ENCODE measurements around the gene MYO19. TPM values are rescaled to one million over a fixed set of nuclear protein-coding genes. Genes with fewer than 3 reads are reported as not detected.

The MYO19 gene
- total and polyA plus RNA-seq, 9 of the 15 experiments (the other 6 are each of a cell fraction or from before 2014, with no cell fraction given), result 21.6 to 176 (median 129) TPM

DNA sequence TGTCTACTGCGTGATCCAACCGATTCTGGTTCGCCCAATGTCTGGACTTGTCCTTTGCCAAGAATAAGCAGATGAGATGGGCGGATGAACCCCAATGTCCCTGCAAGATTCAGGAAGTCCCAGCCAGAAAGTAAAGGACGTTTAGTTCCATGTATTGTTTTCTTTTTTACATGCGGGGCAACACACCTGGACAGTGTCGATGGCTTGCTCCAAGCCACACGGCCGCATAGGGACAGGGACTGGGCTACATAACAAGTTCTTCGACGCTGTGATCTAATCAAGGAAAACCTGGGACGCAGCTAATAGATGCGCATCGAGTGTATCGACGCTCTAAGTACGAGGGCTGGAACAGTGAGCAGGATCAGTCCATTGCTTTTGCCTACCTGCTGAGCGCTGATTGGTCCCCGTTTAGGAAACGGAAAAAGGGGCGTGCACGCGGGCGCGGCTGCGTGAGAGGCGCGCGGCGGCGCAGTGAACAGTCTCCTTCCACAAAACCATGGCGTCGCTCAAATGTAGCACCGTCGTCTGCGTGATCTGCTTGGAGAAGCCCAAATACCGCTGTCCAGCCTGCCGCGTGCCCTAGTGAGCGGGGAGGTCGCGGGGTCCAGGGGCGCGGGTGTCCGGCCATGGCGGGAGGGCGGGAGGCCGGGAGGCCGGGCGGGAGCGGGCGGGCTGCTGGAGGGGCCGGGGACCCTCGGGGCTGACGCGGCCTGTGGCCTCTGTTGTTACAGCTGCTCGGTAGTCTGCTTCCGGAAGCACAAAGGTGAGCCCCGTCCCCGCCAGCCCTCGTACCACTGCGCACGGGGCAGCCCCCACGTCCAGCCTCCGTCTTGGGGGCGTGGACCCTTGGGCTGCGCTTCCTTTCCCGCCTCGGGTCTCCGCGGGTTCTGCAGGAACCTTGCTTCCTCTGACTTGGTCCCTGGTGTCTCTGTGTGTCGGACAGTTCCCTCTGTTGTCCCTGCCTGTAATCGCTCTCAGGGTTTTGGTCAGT, 48.2 kb downstream of the MYO19 start, which contains the start of gene ZNHIT3 (continued):
- TF ChIP-seq MYC (IDR thresholded peaks at IDR 0.05; ENCODE audit: low read depth, low read length), result peak; percentile 82
- TF ChIP-seq MYC (CRISPR knock-in tag; IDR thresholded peaks at IDR 0.05; ENCODE audit: borderline replicate concordance, low read depth), result no peak
- TF ChIP-seq ILF3 (IDR thresholded peaks at IDR 0.05; ENCODE audit: borderline replicate concordance), result no peak
- no peak for TF ChIP-seq DDX20 (tag; IDR thresholded peaks at IDR 0.05; ENCODE audit: low read depth)
- TF ChIP-seq, protein P1, sequence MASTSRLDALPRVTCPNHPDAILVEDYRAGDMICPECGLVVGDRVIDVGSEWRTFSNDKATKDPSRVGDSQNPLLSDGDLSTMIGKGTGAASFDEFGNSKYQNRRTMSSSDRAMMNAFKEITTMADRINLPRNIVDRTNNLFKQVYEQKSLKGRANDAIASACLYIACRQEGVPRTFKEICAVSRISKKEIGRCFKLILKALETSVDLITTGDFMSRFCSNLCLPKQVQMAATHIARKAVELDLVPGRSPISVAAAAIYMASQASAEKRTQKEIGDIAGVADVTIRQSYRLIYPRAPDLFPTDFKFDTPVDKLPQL (IDR thresholded peaks at IDR 0.05; ENCODE audit: extremely low read depth, insufficient read length), result no peak
- TF ChIP-seq TAF1 (IDR thresholded peaks at IDR 0.05; ENCODE audit: control insufficient read depth, extremely low read depth, insufficient read depth, low read length, severe bottlenecking), result peak; percentile 70
- TF ChIP-seq NONO (IDR thresholded peaks at IDR 0.05; ENCODE audit: low read depth in 2 of 2, low read length in 1 of 2), result no peak
- peak; percentile 52 for TF ChIP-seq RAD51 (IDR thresholded peaks at IDR 0.05; ENCODE audit: borderline replicate concordance, low read depth)
- TF ChIP-seq, protein P2, sequence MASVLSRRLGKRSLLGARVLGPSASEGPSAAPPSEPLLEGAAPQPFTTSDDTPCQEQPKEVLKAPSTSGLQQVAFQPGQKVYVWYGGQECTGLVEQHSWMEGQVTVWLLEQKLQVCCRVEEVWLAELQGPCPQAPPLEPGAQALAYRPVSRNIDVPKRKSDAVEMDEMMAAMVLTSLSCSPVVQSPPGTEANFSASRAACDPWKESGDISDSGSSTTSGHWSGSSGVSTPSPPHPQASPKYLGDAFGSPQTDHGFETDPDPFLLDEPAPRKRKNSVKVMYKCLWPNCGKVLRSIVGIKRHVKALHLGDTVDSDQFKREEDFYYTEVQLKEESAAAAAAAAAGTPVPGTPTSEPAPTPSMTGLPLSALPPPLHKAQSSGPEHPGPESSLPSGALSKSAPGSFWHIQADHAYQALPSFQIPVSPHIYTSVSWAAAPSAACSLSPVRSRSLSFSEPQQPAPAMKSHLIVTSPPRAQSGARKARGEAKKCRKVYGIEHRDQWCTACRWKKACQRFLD (CRISPR knock-in tag; IDR thresholded peaks at IDR 0.05), result no peak
- TF ChIP-seq, protein P3, sequence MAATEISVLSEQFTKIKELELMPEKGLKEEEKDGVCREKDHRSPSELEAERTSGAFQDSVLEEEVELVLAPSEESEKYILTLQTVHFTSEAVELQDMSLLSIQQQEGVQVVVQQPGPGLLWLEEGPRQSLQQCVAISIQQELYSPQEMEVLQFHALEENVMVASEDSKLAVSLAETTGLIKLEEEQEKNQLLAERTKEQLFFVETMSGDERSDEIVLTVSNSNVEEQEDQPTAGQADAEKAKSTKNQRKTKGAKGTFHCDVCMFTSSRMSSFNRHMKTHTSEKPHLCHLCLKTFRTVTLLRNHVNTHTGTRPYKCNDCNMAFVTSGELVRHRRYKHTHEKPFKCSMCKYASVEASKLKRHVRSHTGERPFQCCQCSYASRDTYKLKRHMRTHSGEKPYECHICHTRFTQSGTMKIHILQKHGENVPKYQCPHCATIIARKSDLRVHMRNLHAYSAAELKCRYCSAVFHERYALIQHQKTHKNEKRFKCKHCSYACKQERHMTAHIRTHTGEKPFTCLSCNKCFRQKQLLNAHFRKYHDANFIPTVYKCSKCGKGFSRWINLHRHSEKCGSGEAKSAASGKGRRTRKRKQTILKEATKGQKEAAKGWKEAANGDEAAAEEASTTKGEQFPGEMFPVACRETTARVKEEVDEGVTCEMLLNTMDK (IDR thresholded peaks at IDR 0.05; ENCODE audit: borderline replicate concordance, insufficient read depth, low read depth, low read length, poor library complexity, severe bottlenecking), result no peak
- TF ChIP-seq HNRNPK (IDR thresholded peaks at IDR 0.05; ENCODE audit: low read depth, low read length, poor library complexity, severe bottlenecking), result no peak
- TF ChIP-seq MTA2 (IDR thresholded peaks at IDR 0.05; ENCODE audit: low read depth), result no peak
- no peak for TF ChIP-seq MTF1 (CRISPR knock-in tag; IDR thresholded peaks at IDR 0.05; ENCODE audit: borderline replicate concordance)
- TF ChIP-seq, protein P4, sequence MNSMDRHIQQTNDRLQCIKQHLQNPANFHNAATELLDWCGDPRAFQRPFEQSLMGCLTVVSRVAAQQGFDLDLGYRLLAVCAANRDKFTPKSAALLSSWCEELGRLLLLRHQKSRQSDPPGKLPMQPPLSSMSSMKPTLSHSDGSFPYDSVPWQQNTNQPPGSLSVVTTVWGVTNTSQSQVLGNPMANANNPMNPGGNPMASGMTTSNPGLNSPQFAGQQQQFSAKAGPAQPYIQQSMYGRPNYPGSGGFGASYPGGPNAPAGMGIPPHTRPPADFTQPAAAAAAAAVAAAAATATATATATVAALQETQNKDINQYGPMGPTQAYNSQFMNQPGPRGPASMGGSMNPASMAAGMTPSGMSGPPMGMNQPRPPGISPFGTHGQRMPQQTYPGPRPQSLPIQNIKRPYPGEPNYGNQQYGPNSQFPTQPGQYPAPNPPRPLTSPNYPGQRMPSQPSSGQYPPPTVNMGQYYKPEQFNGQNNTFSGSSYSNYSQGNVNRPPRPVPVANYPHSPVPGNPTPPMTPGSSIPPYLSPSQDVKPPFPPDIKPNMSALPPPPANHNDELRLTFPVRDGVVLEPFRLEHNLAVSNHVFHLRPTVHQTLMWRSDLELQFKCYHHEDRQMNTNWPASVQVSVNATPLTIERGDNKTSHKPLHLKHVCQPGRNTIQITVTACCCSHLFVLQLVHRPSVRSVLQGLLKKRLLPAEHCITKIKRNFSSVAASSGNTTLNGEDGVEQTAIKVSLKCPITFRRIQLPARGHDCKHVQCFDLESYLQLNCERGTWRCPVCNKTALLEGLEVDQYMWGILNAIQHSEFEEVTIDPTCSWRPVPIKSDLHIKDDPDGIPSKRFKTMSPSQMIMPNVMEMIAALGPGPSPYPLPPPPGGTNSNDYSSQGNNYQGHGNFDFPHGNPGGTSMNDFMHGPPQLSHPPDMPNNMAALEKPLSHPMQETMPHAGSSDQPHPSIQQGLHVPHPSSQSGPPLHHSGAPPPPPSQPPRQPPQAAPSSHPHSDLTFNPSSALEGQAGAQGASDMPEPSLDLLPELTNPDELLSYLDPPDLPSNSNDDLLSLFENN (IDR thresholded peaks at IDR 0.05; ENCODE audit: low read depth in 2 of 2, low read length in 2 of 2), result peak; percentile 49 to 97; a peak in 3 of 4 replicates
- TF ChIP-seq ARID1B (IDR thresholded peaks at IDR 0.05), result 0 out of 2 replicates have a peak, but pooled peaks have one; percentile 9
- TF ChIP-seq GABPB2 (CRISPR knock-in tag; conservative IDR thresholded peaks at IDR 0.05), result no peak
- TF ChIP-seq ZNF785 (CRISPR knock-in tag; IDR thresholded peaks at IDR 0.05), result no peak

All from K562 (cell line).